Endothelial cell (in vitro differentiated cells): ENCODE measurements around the gene CCDC158. TPM values are rescaled to one million over a fixed set of nuclear protein-coding genes. Genes with fewer than 3 reads are reported as not detected.

Source experiments
- DNase-seq: peaks from one replicate; pipeline ENCODE4 v3.0.0; 2021; ENCODE audit warnings: low spot score
- H3K27ac Mint-ChIP-seq: one replicate; pipeline ENCODE4 v1.8.0; 2021; ENCODE audit warnings: mixed read lengths, inconsistent platforms; ENCODE audit not compliant: unreplicated experiment
- H3K27me3 Mint-ChIP-seq: one replicate; pipeline ENCODE4 v1.8.0; 2021; ENCODE audit warnings: mild to moderate bottlenecking, moderate library complexity, mixed read lengths, inconsistent platforms; ENCODE audit not compliant: unreplicated experiment
- H3K36me3 Mint-ChIP-seq: one replicate; pipeline ENCODE4 v1.8.0; 2021; ENCODE audit warnings: mild to moderate bottlenecking, low read depth, mixed read lengths, inconsistent platforms; ENCODE audit not compliant: unreplicated experiment
- H3K4me1 Mint-ChIP-seq: one replicate; pipeline ENCODE4 v1.8.0; 2021; ENCODE audit warnings: mild to moderate bottlenecking, mixed read lengths, inconsistent platforms; ENCODE audit not compliant: unreplicated experiment
- H3K4me3 Mint-ChIP-seq: one replicate; pipeline ENCODE4 v1.8.0; 2021; ENCODE audit warnings: mild to moderate bottlenecking, mixed read lengths, inconsistent platforms; ENCODE audit not compliant: unreplicated experiment
- H3K9me3 Mint-ChIP-seq: one replicate; pipeline ENCODE4 v1.8.0; 2021; ENCODE audit warnings: mixed read lengths, inconsistent platforms; ENCODE audit not compliant: unreplicated experiment
- CTCF ChIP-seq: fragments of 200-600 bp; sonication (generic); IDR thresholded peaks from one replicate; pipeline ENCODE4 v1.5.0; 2021; ENCODE audit warnings: antibody characterized with exemption; ENCODE audit not compliant: unreplicated experiment
- total RNA-seq: library from RNA; stranded (reverse); fragmentation: NEBNext Ultra II Directional; extraction: Animal tissue kit (Norgen Biotek cat#: 25700); gene quantifications from one replicate; pipeline ENCODE4 v1.2.1, GENCODE V29; 2021; ENCODE audit not compliant: unreplicated experiment

CCDC158 gene
- total RNA-seq, 1 donor from 2014 or later = not detected

DNA sequence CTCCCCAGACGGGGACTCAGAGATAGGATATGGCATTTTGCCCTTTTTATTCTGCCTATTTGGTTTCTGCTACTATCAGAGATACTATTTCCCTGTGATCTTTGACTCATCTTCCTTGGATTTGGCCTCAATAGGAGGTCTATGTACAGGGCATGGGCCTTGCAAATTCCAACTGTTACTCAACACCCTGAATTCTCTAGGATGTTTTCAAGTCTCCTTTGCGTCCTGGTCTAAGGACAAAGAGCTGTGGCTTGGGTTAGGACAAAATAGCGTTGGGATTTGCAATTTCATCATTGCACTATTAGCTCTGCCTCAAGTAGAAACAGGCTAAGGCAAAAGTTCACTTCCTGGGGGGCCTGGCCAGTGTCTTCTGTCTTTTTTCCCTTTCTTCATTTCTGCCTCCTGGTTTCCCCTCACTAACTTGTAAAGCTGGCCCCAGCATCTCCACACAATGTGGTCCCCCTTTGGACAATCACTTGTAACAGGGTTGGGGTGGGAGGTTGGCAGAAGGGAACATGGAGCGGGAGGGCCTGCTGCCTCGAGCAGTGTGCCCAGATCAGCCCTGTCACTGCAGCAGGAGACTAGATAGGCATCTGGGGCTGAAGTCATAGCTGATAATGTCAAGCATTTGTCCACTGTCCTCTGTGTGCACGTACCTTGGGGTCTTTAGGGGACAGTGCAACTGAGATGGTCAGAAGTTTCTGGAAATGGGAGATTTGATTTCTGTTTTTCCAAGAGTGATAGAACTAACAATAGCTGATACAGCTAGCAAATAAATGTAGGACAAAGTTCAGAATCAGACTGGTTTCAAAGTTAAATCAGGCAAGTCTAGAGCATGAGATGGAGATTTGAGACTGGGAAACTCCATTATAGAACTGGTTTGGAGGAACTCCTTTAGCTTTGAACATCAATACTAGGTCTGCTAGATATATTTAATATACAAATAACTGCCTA lies 140.2 kb downstream of the CCDC158 start:
- no peaks in the 10 kb centered on the region for H3K4me1 Mint-ChIP-seq
- H3K36me3 Mint-ChIP-seq = no peaks in the 10 kb centered on the region
- no peaks in the 10 kb centered on the region for H3K9me3 Mint-ChIP-seq
- no peak overlapping the region for H3K27ac Mint-ChIP-seq
- TF ChIP-seq CTCF = no peak
- H3K27me3 Mint-ChIP-seq = no peaks in the 10 kb centered on the region
- no peak overlapping the region for H3K4me3 Mint-ChIP-seq
- DNase-seq = no peak

DNA sequence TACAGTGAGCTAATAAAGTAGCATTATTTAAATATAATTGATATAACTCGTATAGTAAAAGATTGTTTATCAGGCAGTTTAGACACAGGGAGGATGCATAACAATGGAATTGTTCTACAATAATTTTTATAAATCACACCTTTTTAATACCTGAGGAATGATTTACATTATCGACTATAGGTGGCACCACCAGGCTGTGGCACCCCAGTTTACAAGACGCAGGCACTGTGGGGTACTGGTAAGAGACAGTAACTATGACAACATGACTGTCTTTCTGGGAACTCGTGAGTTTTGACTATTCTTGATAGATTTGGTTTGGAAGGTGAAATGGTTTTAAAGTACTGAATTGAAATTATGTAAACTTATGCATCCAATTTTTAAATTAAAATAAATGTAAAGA lies 141.5 kb downstream of the CCDC158 start:
- Mint-ChIP-seq H3K9me3 (no peaks in the 10 kb centered on the region), H3K27me3 (no peaks in the 10 kb centered on the region), H3K27ac (no peak overlapping the region), H3K36me3 (no peaks in the 10 kb centered on the region), H3K4me1 (no peaks in the 10 kb centered on the region), H3K4me3 (no peak overlapping the region)
- TF ChIP-seq CTCF = no peak
- DNase-seq = no peak

DNA sequence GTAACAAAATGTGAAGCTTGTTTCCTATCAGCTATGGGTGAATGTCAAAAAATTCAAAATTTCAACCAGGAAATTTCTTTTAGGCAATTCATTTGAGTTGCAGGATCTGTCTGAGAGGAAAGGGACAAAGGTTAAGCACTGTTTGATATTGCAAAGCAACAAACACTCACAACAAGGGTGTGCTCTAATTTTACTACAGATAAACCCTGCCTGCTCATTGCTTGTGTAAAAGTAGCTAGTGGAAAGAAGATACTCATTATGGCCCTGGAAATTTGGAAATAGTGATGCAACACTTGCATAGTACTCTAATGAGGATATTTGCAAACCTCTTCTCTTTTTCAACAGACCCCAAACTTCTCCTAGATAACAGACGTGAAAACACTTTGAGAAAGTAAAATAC lies 142.4 kb downstream of the CCDC158 start:
- H3K4me1 Mint-ChIP-seq = no peaks in the 10 kb centered on the region
- TF ChIP-seq CTCF = no peak
- no peaks in the 10 kb centered on the region for H3K9me3 Mint-ChIP-seq
- DNase-seq = no peak
- H3K27me3 Mint-ChIP-seq = no peaks in the 10 kb centered on the region
- H3K27ac Mint-ChIP-seq = no peak overlapping the region
- H3K4me3 Mint-ChIP-seq = no peak overlapping the region
- no peaks in the 10 kb centered on the region for H3K36me3 Mint-ChIP-seq

- no peak overlapping the region for H3K27ac Mint-ChIP-seq
- no peak for DNase-seq
- H3K4me3 Mint-ChIP-seq = no peak overlapping the region
- H3K36me3 Mint-ChIP-seq = no peaks in the 10 kb centered on the region
- no peaks in the 10 kb centered on the region for H3K4me1 Mint-ChIP-seq
- no peak for TF ChIP-seq CTCF
- no peaks in the 10 kb centered on the region for H3K27me3 Mint-ChIP-seq
- H3K9me3 Mint-ChIP-seq = no peaks in the 10 kb centered on the region
These were observed 143.3 kb downstream of the CCDC158 start for GRCh38 chr4:76277667-76278066.

- H3K4me3 Mint-ChIP-seq = no peak overlapping the region
- H3K4me1 Mint-ChIP-seq = no peaks in the 10 kb centered on the region
- no peak for TF ChIP-seq CTCF
- no peak for DNase-seq
- H3K9me3 Mint-ChIP-seq = no peaks in the 10 kb centered on the region
- no peaks in the 10 kb centered on the region for H3K27me3 Mint-ChIP-seq
- H3K27ac Mint-ChIP-seq = no peak overlapping the region
- no peaks in the 10 kb centered on the region for H3K36me3 Mint-ChIP-seq
These were observed 144.1 kb downstream of the CCDC158 start for GRCh38 chr4:76276813-76277212.
